ENCODE measurements around the gene PACS2.

The PACS2 gene

GRCh38 chr14:105425823-105426247 is 111.3 kb downstream of the PACS2 start:
- no peak for DNase-seq

GRCh38 chr14:105426416-105427130 is 112.0 kb downstream of the PACS2 start:
- DNase-seq = no peak

- no peak for DNase-seq
Observed at GRCh38 chr14:105427412-105427811, 112.9 kb downstream of the PACS2 start.

- DNase-seq = no peak
Observed at GRCh38 chr14:105427936-105428485, 113.5 kb downstream of the PACS2 start.

- no peak for DNase-seq
Observed at GRCh38 chr14:105430042-105430441, 115.5 kb downstream of the PACS2 start.

- no peak for DNase-seq
Observed at GRCh38 chr14:105430565-105430964, 116.0 kb downstream of the PACS2 start.

GRCh38 chr14:105431256-105431655 is 116.7 kb downstream of the PACS2 start:
- no peak for DNase-seq

- DNase-seq = no peak
Observed at GRCh38 chr14:105432657-105433056, 118.1 kb downstream of the PACS2 start.

- no peak for DNase-seq
Observed at GRCh38 chr14:105433161-105433605, 118.6 kb downstream of the PACS2 start.

- DNase-seq = no peak
Observed at GRCh38 chr14:105436402-105436801, 121.9 kb downstream of the PACS2 start.

- no peak for DNase-seq
Observed at GRCh38 chr14:105436891-105437722, 122.6 kb downstream of the PACS2 start.

GRCh38 chr14:105437723-105438500 is 123.4 kb downstream of the PACS2 start:
- DNase-seq = no peak

- no peak for DNase-seq
Observed at GRCh38 chr14:105439179-105439578, 124.6 kb downstream of the PACS2 start.

- peak; percentile 52 to 67 for DNase-seq
Observed at GRCh38 chr14:105439710-105440553, 125.4 kb downstream of the PACS2 start.

GRCh38 chr14:105440554-105440900 is 126.0 kb downstream of the PACS2 start:
- no peak for DNase-seq

- DNase-seq = no peak
Observed at GRCh38 chr14:105440992-105441391, 126.4 kb downstream of the PACS2 start.

GRCh38 chr14:105442125-105442524 is 127.6 kb downstream of the PACS2 start:
- DNase-seq = no peak

- no peak for DNase-seq
Observed at GRCh38 chr14:105442834-105443233, 128.3 kb downstream of the PACS2 start.

- no peak for DNase-seq
Observed at GRCh38 chr14:105444859-105445258, 130.3 kb downstream of the PACS2 start.

- no peak for DNase-seq
Observed at GRCh38 chr14:105445290-105445689, 130.7 kb downstream of the PACS2 start.

GRCh38 chr14:105445901-105446845 is 131.6 kb downstream of the PACS2 start:
- DNase-seq = no peak
